ENCODE results near the gene RTL9.

DNA sequence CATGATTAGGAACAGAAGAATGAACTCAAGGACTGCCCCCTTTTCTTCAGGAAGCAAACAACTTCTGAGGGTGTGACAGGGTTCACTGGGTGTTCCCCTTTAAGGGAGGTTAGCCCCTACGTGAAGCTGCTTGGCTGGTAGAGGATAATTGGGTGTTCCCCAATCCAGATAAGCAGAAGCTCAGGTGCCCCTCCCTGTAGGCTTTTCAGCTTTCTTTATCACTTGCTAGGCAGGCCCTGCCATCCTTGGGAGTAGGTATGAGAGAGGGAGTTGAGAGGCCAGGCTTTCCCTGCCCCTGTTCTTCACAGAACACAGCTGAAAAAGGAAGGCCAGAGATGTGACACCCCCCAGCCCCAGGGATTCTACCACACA lies 44.2 kb downstream of the RTL9 start:
- TF ChIP-seq TCF7 (CRISPR knock-in tag; IDR thresholded peaks at IDR 0.05; ENCODE audit: low read depth), result no peak
- TF ChIP-seq, protein P1, sequence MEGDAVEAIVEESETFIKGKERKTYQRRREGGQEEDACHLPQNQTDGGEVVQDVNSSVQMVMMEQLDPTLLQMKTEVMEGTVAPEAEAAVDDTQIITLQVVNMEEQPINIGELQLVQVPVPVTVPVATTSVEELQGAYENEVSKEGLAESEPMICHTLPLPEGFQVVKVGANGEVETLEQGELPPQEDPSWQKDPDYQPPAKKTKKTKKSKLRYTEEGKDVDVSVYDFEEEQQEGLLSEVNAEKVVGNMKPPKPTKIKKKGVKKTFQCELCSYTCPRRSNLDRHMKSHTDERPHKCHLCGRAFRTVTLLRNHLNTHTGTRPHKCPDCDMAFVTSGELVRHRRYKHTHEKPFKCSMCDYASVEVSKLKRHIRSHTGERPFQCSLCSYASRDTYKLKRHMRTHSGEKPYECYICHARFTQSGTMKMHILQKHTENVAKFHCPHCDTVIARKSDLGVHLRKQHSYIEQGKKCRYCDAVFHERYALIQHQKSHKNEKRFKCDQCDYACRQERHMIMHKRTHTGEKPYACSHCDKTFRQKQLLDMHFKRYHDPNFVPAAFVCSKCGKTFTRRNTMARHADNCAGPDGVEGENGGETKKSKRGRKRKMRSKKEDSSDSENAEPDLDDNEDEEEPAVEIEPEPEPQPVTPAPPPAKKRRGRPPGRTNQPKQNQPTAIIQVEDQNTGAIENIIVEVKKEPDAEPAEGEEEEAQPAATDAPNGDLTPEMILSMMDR (IDR thresholded peaks at IDR 0.05), result no peak
- TF ChIP-seq ZNF263 (CRISPR knock-in tag; IDR thresholded peaks at IDR 0.05; ENCODE audit: low read depth), result no peak
- TF ChIP-seq NFYB (CRISPR knock-in tag; conservative IDR thresholded peaks at IDR 0.05; ENCODE audit: low read depth), result no peak
- TF ChIP-seq MXD4 (CRISPR knock-in tag; IDR thresholded peaks at IDR 0.05; ENCODE audit: borderline replicate concordance), result no peak
